Spleen (tissue), 11 donors: Measurements from ENCODE around the gene CTNNA2. TPM values are rescaled to one million over a fixed set of nuclear protein-coding genes. Genes with fewer than 3 reads are reported as not detected.

Experiments
- DNase-seq: peaks from one replicate; pipeline ENCODE4 v3.0.0-alpha.2; 2020
- H3K27ac ChIP-seq, 8 donors: fragments of 200-600 bp; sonication (generic) in 7 of 8; 1 replicate in 4 of 8; 2 replicates in 4 of 8; pipeline versions ENCODE4 v1.5.0 to v1.8.0; 2016 to 2021; ENCODE audit warnings: inconsistent platforms in 4 of 8, mild to moderate bottlenecking in 4 of 8, moderate library complexity in 1 of 8
- H3K27me3 ChIP-seq, 7 donors: fragments of 200-600 bp; sonication (generic) in 6 of 7; replicated peaks in 1 of 7; 1 replicate in 4 of 7; 2 replicates in 3 of 7; pipeline versions ENCODE4 v1.5.0 to v1.8.0; 2016 to 2021; ENCODE audit warnings: inconsistent platforms in 3 of 7, mild to moderate bottlenecking in 1 of 7
- H3K36me3 ChIP-seq, 6 donors: fragments of 200-600 bp; sonication (generic) in 5 of 6; 1 replicate in 4 of 6; 2 replicates in 2 of 6; pipeline versions ENCODE4 v1.5.0 to v1.8.0; 2016 to 2021; ENCODE audit warnings: inconsistent platforms in 2 of 6
- H3K4me1 ChIP-seq, 6 donors: fragments of 200-600 bp; sonication (generic) in 5 of 6; 1 replicate in 3 of 6; 2 replicates in 3 of 6; pipeline versions ENCODE4 v1.5.0 to v1.8.0; 2016 to 2021; ENCODE audit warnings: inconsistent platforms in 3 of 6
- H3K4me3 ChIP-seq, 8 donors: fragments of 200-600 bp; sonication (generic) in 7 of 8; 1 replicate in 4 of 8; 2 replicates in 4 of 8; pipeline versions ENCODE4 v1.5.0 to v1.8.0; 2016 to 2021; ENCODE audit warnings: inconsistent platforms in 4 of 8, mild to moderate bottlenecking in 4 of 8, moderate library complexity in 2 of 8
- H3K9me3 ChIP-seq, 8 donors: fragments of 200-600 bp; sonication (generic) in 7 of 8; 1 replicate in 4 of 8; 2 replicates in 4 of 8; pipeline versions ENCODE4 v1.5.0 to v1.8.0; 2016 to 2021; ENCODE audit warnings: inconsistent platforms in 4 of 8
- CTCF ChIP-seq, 11 experiments: fragments of 200-600 bp in 7 of 11; fragments of 450-650 bp in 4 of 11; sonication (generic) in 4 of 11; IDR thresholded peaks in 8 of 11; conservative IDR thresholded peaks in 3 of 11; 1 replicate in 7 of 11; 2 replicates in 4 of 11; pipeline versions ENCODE4 v1.4.0 to v1.8.0; 2016 to 2021; ENCODE audit warnings: antibody characterized with exemption in 11 of 11, inconsistent platforms in 4 of 11, mild to moderate bottlenecking in 1 of 11
- POLR2A ChIP-seq, 3 donors: fragments of 450-650 bp; IDR thresholded peaks; one replicate each; pipeline ENCODE4 v1.5.1; 2017; ENCODE audit warnings: antibody characterized with exemption in 3 of 3, mild to moderate bottlenecking in 1 of 3
- POLR2AphosphoS5 ChIP-seq, 3 donors: sonication (generic); formaldehyde crosslinking; IDR thresholded peaks; one replicate each; pipeline ENCODE4 v1.5.1; 2017; ENCODE audit warnings: antibody characterized with exemption in 3 of 3
- WGBS, 5 donors: extraction: QIAGEN DNeasy Blood & Tissue Kit in 3 of 5; methylation state at CpG; one replicate each; pipeline versions ENCODE4 v1.1.5 to v1.1.7; 2013 to 2018; 5-methylcytosine and 5-hydroxymethylcytosine counted together
- intact Hi-C: fragments of 100-400 bp; cut with DNase I; formaldehyde crosslinking; loops from one replicate; pipeline ENCODE4 v1.15.0; 2023; ENCODE audit warnings: low total_unique reads
- polyA plus RNA-seq, 3 donors: library from polyadenylated mRNA; stranded (reverse); fragments of 200-250 nt; gene quantifications; one replicate each; pipeline ENCODE4 v1.2.1, GENCODE V29; 2013
- total RNA-seq, 7 donors: library from RNA; depleted of rRNA in 3 of 7; stranded (reverse); fragments of >200 nt in 3 of 7; fragmentation: NEBNext Ultra II Directional in 4 of 7; extraction: Animal tissue kit (Norgen Biotek cat#: 25700) in 4 of 7; gene quantifications; one replicate each; pipeline versions ENCODE4 v1.1.0 to v1.2.1, GENCODE V29; 2016 to 2021
- donor health status: healthy with polysubstance abuse.
- donor health status: DM: no; HTN: no; CAD: no; lungs with moderate emphysema.
- donor health status: DM: no; HTN: no; CAD: no.
- donor health status: Bipolar disorder and iron deficiency.
- donor health status: healthy.
- donor health status: DM: no; HTN: no; CAD: no.
- donor health status: DM: yes; HTN: yes; CAD: no.

The CTNNA2 gene
- total and polyA plus RNA-seq, 10 donors, result not detected

- H3K27ac ChIP-seq, result no peak overlapping the region
- no peak for DNase-seq
- peaks cover 0 to 2% (median 0%) of the 10 kb centered on the region in 8 donors for H3K9me3 ChIP-seq
- no peaks in the 10 kb centered on the region for H3K36me3 ChIP-seq
- H3K27me3 ChIP-seq, result no peaks in the 10 kb centered on the region
- no peak overlapping the region for H3K4me3 ChIP-seq
- TF ChIP-seq POLR2AphosphoS5 (IDR thresholded peaks at IDR 0.05), result no peak
- intact Hi-C loops, result no loop called here
- H3K4me1 ChIP-seq, result no peaks in the 10 kb centered on the region
- 72 to 82% (median 75%) methylated on average over 6 of the region's 6 CpGs for WGBS, 5 donors
Measured at GRCh38 chr2:79966882-79967281, 454.0 kb downstream of the CTNNA2 start.

- intact Hi-C loops, result no loop called here
- WGBS, 5 donors, result 56 to 82% (median 64%) methylated on average over 2 of the region's 2 CpGs
- Histone ChIP-seq H3K9me3 (no peaks in the 10 kb centered on the region), H3K36me3 (no peaks in the 10 kb centered on the region), H3K27ac (no peak overlapping the region), H3K4me1 (no peaks in the 10 kb centered on the region), H3K4me3 (no peak overlapping the region), H3K27me3 (no peaks in the 10 kb centered on the region)
- TF ChIP-seq POLR2AphosphoS5 (IDR thresholded peaks at IDR 0.05), result no peak
- TF ChIP-seq POLR2A (IDR thresholded peaks at IDR 0.05), result no peak
- no peak for TF ChIP-seq CTCF (IDR thresholded peaks at IDR 0.05 in 8 of 11, conservative IDR thresholded peaks at IDR 0.05 in 3 of 11)
- DNase-seq, result no peak
Measured at GRCh38 chr2:79971807-79972206, 459.0 kb downstream of the CTNNA2 start.

GRCh38 chr2:79972661-79973060, 459.8 kb downstream of the CTNNA2 start:
- Histone ChIP-seq H3K36me3 (no peaks in the 10 kb centered on the region), H3K27ac (no peak overlapping the region), H3K4me1 (no peaks in the 10 kb centered on the region), H3K27me3 (no peaks in the 10 kb centered on the region), H3K4me3 (no peak overlapping the region), H3K9me3 (no peaks in the 10 kb centered on the region)
- no peak for DNase-seq
- intact Hi-C loops, result no loop called here
- TF ChIP-seq POLR2A (IDR thresholded peaks at IDR 0.05) (no peak), POLR2AphosphoS5 (IDR thresholded peaks at IDR 0.05) (no peak), CTCF (IDR thresholded peaks at IDR 0.05 in 8 of 11, conservative IDR thresholded peaks at IDR 0.05 in 3 of 11) (no peak)
- 76 to 86% (median 84%) methylated on average over 4 of the region's 4 CpGs for whole genome bisulfite sequencing, 5 donors

- H3K27ac ChIP-seq, result no peak overlapping the region
- WGBS, 5 donors, result 60 to 73% (median 62%) methylated on average over 6 of the region's 6 CpGs
- H3K36me3 ChIP-seq, result no peaks in the 10 kb centered on the region
- H3K4me3 ChIP-seq, result no peak overlapping the region
- DNase-seq, result no peak
- no peaks in the 10 kb centered on the region for H3K27me3 ChIP-seq
- no peaks in the 10 kb centered on the region for H3K9me3 ChIP-seq
- no peak for TF ChIP-seq POLR2AphosphoS5 (IDR thresholded peaks at IDR 0.05)
- H3K4me1 ChIP-seq, result no peaks in the 10 kb centered on the region
- intact Hi-C loops, result no loop called here
Measured at GRCh38 chr2:79975791-79976565, 463.1 kb downstream of the CTNNA2 start.

- H3K36me3 ChIP-seq, result no peaks in the 10 kb centered on the region
- no peaks in the 10 kb centered on the region for H3K27me3 ChIP-seq
- no peak overlapping the region for H3K27ac ChIP-seq
- H3K4me3 ChIP-seq, result no peak overlapping the region
- TF ChIP-seq POLR2AphosphoS5 (IDR thresholded peaks at IDR 0.05) (no peak), POLR2A (IDR thresholded peaks at IDR 0.05) (no peak), CTCF (IDR thresholded peaks at IDR 0.05 in 8 of 11, conservative IDR thresholded peaks at IDR 0.05 in 3 of 11) (no peak)
- intact Hi-C loops, result no loop called here
- H3K4me1 ChIP-seq, result no peaks in the 10 kb centered on the region
- H3K9me3 ChIP-seq, result no peaks in the 10 kb centered on the region
- WGBS, 5 donors, result 80 to 93% (median 83%) methylated on average over 2 of the region's 2 CpGs
- DNase-seq, result no peak
Measured at GRCh38 chr2:79977792-79978191, 464.9 kb downstream of the CTNNA2 start.
